Activated T-cell treated with anti-CD3 and anti-CD28 coated beads, Interleukin-2, amount 50 U/mL, for 48 hours (primary cell): ENCODE results near the gene CMTM1.

ENCODE experiments used
- DNase-seq, 2 experiments: peaks; one replicate each; pipeline ENCODE4 v3.0.0-alpha.2; 2020

Gene CMTM1

GRCh38 chr16:66539623-66540469 is 26.4 kb upstream of the CMTM1 start:
- no peak for DNase-seq

GRCh38 chr16:66541388-66542355 is 24.6 kb upstream of the CMTM1 start:
- no peak for DNase-seq

GRCh38 chr16:66542396-66542795 is 23.8 kb upstream of the CMTM1 start:
- DNase-seq, result peak in 1 of 2 experiments; percentile 10

- DNase-seq, result no peak
Observed at GRCh38 chr16:66543541-66543940, 22.7 kb upstream of the CMTM1 start.

GRCh38 chr16:66544016-66544757 is 22.1 kb upstream of the CMTM1 start:
- peak in 1 of 2 experiments; percentile 15 for DNase-seq

GRCh38 chr16:66547101-66547989 is 18.9 kb upstream of the CMTM1 start:
- DNase-seq, result peak in 1 of 2 experiments; percentile 12

- DNase-seq, result peak in 1 of 2 experiments; percentile 19
Observed at GRCh38 chr16:66548068-66548467, 18.2 kb upstream of the CMTM1 start.

- no peak for DNase-seq
Observed at GRCh38 chr16:66548868-66549267, 17.4 kb upstream of the CMTM1 start.

GRCh38 chr16:66549284-66550131 is 16.7 kb upstream of the CMTM1 start, which contains the start of gene TK2:
Gene TK2, minus strand, starts transcription at chr16:66550122. Its CDS starts 61 bp downstream, at chr16:66550061.
- peak; percentile 81 to 84 for DNase-seq

GRCh38 chr16:66551348-66551759 is 14.9 kb upstream of the CMTM1 start:
- DNase-seq, result peak; percentile 72 to 75

GRCh38 chr16:66551788-66552285 is 14.4 kb upstream of the CMTM1 start:
- DNase-seq, result peak in 1 of 2 experiments; percentile 49

- DNase-seq, result peak; percentile 94 to 95
Observed at GRCh38 chr16:66552286-66553177, 13.7 kb upstream of the CMTM1 start, which contains the start of gene CKLF. Gene CKLF, plus strand, starts transcription at chr16:66552576. Its CDS starts 140 bp downstream, at chr16:66552716.

GRCh38 chr16:66553223-66553622 is 13.0 kb upstream of the CMTM1 start:
- DNase-seq, result peak in 1 of 2 experiments; percentile 35

- DNase-seq, result no peak
Observed at GRCh38 chr16:66554021-66554420, 12.2 kb upstream of the CMTM1 start.

- no peak for DNase-seq
Observed at GRCh38 chr16:66554495-66554894, 11.7 kb upstream of the CMTM1 start.

- DNase-seq, result no peak
Observed at GRCh38 chr16:66560107-66560506, 6.1 kb upstream of the CMTM1 start.

GRCh38 chr16:66561381-66562080 is 4.7 kb upstream of the CMTM1 start:
- DNase-seq, result peak in 1 of 2 experiments; percentile 2

GRCh38 chr16:66562409-66562808 is 3.8 kb upstream of the CMTM1 start:
- no peak for DNase-seq
